Measurements from ENCODE around the gene PRDX2.

PRDX2 gene

DNA sequence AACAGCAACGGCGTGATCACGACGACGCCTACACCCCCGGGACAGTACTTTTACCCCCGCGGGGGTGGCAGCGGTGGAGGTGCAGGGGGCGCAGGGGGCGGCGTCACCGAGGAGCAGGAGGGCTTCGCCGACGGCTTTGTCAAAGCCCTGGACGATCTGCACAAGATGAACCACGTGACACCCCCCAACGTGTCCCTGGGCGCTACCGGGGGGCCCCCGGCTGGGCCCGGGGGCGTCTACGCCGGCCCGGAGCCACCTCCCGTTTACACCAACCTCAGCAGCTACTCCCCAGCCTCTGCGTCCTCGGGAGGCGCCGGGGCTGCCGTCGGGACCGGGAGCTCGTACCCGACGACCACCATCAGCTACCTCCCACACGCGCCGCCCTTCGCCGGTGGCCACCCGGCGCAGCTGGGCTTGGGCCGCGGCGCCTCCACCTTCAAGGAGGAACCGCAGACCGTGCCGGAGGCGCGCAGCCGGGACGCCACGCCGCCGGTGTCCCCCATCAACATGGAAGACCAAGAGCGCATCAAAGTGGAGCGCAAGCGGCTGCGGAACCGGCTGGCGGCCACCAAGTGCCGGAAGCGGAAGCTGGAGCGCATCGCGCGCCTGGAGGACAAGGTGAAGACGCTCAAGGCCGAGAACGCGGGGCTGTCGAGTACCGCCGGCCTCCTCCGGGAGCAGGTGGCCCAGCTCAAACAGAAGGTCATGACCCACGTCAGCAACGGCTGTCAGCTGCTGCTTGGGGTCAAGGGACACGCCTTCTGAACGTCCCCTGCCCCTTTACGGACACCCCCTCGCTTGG lies 9.3 kb downstream of the PRDX2 start:
- DNase-seq, result peak; percentile 27

GRCh38 chr19:12791345-12792050 lies 10.1 kb downstream of the PRDX2 start, which contains the start of gene JUNB:
TSS of gene JUNB (plus strand) at chr19:12791486. CDS start at chr19:12791772, 286 bp downstream.
- peak; percentile 79 for DNase-seq

GRCh38 chr19:12790628-12791344 lies 10.8 kb downstream of the PRDX2 start:
- DNase-seq, result no peak

DNA sequence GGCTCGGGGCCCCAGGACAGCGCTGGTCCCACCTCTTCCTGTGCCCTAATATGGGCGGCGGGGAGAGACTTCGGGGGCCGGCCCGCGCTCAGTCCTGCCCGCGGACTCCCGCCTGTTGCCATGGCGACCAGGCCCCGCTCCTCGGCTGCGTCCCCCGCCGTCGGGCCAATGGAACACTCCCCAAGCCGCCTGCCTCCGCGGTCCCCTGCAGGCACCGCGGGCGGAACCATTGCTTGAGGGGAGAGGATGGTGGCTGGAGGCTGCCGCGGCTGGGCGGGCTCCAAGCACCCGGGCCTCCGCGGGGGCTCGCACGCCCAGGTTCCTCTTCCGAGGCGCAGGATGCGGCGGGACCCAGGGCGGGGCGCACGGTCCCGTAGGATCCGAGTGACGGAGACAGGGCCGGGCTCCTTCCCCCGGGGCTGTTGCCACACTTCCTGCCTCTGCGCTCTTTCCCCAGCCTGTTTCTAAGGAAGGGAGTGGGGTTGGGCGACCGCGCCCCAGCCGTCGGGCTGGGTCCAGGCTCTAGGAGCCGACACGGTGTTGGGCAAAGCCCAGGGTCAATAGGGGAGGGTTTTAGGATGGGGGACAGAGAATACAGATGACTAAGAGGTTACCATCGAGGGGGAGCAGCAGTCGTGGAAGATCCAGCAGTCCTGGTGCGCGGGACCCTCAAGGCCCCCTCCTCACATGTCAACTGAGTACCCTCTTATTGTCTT lies 11.5 kb downstream of the PRDX2 start:
- DNase-seq, result peak; percentile 64

- DNase-seq, result no peak
Observed at GRCh38 chr19:12789098-12789903, 12.3 kb downstream of the PRDX2 start.

DNA sequence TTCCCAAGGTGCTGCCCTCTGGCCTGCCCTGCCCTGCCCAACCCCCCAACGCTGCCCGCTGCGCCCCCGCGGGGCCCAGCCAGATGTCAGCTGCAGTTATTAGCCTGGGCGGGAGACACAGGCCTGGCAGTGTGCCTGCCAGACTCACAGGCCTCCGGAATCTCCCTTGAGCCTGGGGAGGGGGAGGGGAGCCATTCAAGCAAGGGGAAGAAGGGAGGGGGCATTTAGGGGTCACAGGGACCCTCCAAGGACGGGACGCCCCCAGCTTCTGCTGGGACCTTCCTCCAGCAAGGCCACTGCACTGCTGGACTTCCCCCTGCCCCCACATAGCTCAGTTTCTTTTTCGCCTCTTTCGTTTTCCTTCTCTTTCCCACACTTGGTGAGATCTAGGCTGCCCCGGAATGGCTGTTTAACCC lies 12.9 kb downstream of the PRDX2 start:
- no peak for DNase-seq

- no peak for DNase-seq
Observed at GRCh38 chr19:12788042-12788681, 13.4 kb downstream of the PRDX2 start.

DNA sequence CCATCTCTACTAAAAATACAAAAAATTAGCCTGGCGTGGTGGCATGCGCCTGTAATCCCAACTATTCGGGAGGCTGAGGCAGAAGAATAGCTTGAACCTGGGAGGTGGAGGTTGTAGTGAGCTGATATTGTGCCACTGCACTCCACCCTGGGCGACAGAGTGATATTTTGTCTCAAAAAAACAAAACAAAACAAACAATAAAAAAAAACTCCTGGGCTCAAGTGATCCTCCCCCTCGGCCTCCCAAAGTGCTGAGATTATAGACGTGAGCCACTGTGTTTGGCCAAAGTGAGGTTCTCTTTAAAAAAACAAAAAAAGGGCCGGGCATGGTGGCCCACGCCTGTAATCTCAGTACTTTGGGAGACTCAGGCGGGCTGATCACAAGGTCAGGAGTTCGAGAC lies 14.1 kb downstream of the PRDX2 start:
- DNase-seq, result no peak

- no peak for DNase-seq
Observed at GRCh38 chr19:12786952-12787351, 14.6 kb downstream of the PRDX2 start.

DNA sequence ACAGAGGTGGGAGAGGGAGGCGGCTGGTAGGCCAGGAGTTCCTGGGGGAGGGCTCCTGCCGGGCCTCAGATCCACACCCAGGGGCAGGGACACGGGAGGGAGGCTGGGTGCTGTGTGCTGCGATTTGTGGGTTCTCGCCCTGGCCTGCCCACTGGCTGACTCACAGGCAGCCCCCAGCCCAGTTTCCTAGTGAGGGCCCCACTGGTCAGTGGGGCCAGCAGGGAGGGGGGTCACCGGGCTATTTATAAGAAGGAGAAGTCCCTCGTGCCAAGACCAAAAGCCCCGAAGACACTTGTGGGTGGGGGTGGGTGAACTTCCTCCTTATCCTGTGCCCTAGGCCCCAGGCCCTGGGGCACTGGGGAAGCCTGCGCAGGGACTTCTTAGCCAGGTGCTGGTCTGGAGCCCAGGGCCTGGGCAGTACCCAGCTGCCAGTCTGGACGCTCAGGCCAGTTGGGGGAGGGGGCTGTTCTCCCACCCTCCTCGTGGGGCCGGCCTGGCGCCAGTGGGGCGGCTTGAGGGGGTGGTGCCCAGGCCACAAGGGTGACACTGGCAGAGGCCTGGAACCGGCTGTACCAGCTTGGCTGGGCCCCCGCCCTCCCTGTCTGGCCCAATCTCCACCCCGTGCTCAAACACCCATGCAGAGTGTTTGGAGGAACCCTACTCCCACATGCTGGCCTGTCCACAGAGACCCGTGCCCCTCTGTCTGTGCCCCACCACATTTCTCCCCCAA lies 15.3 kb downstream of the PRDX2 start:
- DNase-seq, result no peak

- no peak for DNase-seq
Observed at GRCh38 chr19:12785431-12786031, 16.1 kb downstream of the PRDX2 start.

GRCh38 chr19:12784871-12785430 lies 16.6 kb downstream of the PRDX2 start:
- DNase-seq, result no peak

GRCh38 chr19:12784394-12784870 lies 17.2 kb downstream of the PRDX2 start:
- no peak for DNase-seq

- no peak for DNase-seq
Observed at GRCh38 chr19:12783849-12784393, 17.7 kb downstream of the PRDX2 start.

GRCh38 chr19:12783291-12783848 lies 18.2 kb downstream of the PRDX2 start:
- no peak for DNase-seq

DNA sequence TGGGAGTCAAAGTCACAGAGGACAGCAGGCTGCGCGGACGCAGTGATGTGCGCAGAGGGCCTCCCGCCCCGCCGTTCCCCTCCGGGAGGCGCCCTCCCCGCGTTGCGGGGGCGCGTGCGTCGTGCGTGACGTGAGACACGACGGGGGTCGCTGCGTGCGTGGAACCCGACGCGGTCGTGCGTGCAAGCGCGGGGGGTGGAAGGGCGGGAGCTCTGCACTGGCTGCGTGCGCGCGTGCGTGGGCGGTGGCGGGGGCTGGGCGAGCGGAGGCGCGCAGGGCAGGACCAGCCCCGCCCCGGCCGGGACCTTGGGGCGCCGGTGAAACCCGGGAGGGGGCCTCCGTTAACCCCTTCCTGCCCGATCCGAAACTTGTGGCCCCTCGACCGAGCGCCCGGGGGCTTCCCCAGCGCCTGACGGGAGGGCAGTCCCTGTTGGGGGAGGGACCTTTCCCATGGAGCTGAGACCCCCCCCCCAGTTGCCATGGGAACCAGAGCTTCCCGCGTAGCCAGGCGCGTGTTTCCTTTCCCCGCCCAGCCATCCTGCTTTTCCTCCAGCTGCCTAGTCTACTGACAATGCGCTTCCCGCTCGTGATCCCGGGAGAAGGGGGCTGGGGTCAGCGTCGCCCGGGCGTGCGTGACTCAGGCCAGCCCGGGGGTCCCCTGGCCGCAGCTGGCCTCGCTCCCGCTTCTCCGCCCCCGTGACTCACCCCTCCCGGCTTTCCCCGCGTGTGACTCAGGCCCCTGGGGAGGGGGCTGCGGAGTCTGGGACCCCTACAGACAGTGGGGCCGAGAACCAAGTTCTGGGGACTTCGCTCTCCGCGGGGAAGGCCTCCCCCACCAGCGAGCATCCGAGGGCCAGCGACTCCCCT lies 18.9 kb downstream of the PRDX2 start:
- peak; percentile 44 for DNase-seq

GRCh38 chr19:12782174-12782423 lies 19.5 kb downstream of the PRDX2 start:
- DNase-seq, result no peak

Measured in NCI-H345 (cell line).